Naive thymus-derived CD8-positive, alpha-beta T cell (primary cell): ENCODE results near the gene MCM3. TPM values are rescaled to one million over a fixed set of nuclear protein-coding genes. Genes with fewer than 3 reads are reported as not detected.

Experiments
- polyA plus RNA-seq, 3 donors: library from polyadenylated mRNA; unstranded; fragments of 300-500 nt; fragmentation: Illumina TruSeq; gene quantifications; one replicate each; pipeline ENCODE4 v1.2.3, GENCODE V29; 2021
- total RNA-seq, 8 experiments: library from RNA in 2 of 8; stranded (reverse) in 2 of 8; gene quantifications; one replicate each; pipeline ENCODE4 v1.2.3 and lab custom pipeline; 2021 to 2026

Gene MCM3
- total and polyA plus RNA-seq, 5 experiments from 2014 or later, result 45.5 to 63.5 (median 48.9) TPM

Other genes starting within 250 kb of the MCM3 start
- gene PKHD1, start 197.1 kb downstream of the MCM3 start, total RNA-seq, result not detected
- not detected for gene PKHD1, start 197.1 kb downstream of the MCM3 start, polyA plus RNA-seq
- not detected for gene IL17A, start 98.4 kb downstream of the MCM3 start, total RNA-seq
- gene IL17A, start 98.4 kb downstream of the MCM3 start, polyA plus RNA-seq, result not detected
- not detected for gene IL17F, start 40.2 kb downstream of the MCM3 start, total RNA-seq
- under 1 TPM in 2 of 3 donors, not detected in 1; 0.21 to 0.34 TPM for gene IL17F, start 40.2 kb downstream of the MCM3 start, polyA plus RNA-seq
- 10 to 100 TPM; 28.9 to 31.7 TPM for gene PAQR8, start 77.4 kb upstream of the MCM3 start, total RNA-seq
- gene PAQR8, start 77.4 kb upstream of the MCM3 start, polyA plus RNA-seq, result 10 to 100 TPM; 14.3 to 35.0 (median 30.6) TPM
- 10 to 100 TPM; 13.0 to 15.5 TPM for gene EFHC1, start 135.6 kb upstream of the MCM3 start, total RNA-seq
- 1 to 10 TPM; 2.5 to 5.1 (median 2.9) TPM for gene EFHC1, start 135.6 kb upstream of the MCM3 start, polyA plus RNA-seq